Lower lobe of right lung (tissue), 2 donors: Measurements from ENCODE around the gene FSTL4. TPM values are rescaled to one million over a fixed set of nuclear protein-coding genes. Genes with fewer than 3 reads are reported as not detected.

Experiments
- ATAC-seq, 2 donors: fragments of 200-7000 bp; cut with Tn5 transposase; one replicate each; pipeline ENCODE4 v1.9.1; 2020 to 2022; ENCODE audit warnings: mild to moderate bottlenecking in 2 of 2, moderate library complexity in 2 of 2
- DNase-seq: peaks from one replicate; pipeline ENCODE4 v3.0.0-alpha.2; 2020
- H3K27ac ChIP-seq: fragments of 200-600 bp; one replicate; pipeline ENCODE4 v1.8.0; 2022
- H3K27me3 ChIP-seq: fragments of 200-600 bp; one replicate; pipeline ENCODE4 v1.8.0; 2022; ENCODE audit warnings: low read depth
- H3K36me3 ChIP-seq: fragments of 200-600 bp; one replicate; pipeline ENCODE4 v1.8.0; 2022; ENCODE audit warnings: mild to moderate bottlenecking
- H3K4me1 ChIP-seq: fragments of 200-600 bp; one replicate; pipeline ENCODE4 v1.8.0; 2022
- H3K4me3 ChIP-seq: fragments of 200-600 bp; one replicate; pipeline ENCODE4 v1.8.0; 2022; ENCODE audit warnings: mild to moderate bottlenecking
- H3K9me3 ChIP-seq: fragments of 200-600 bp; one replicate; pipeline ENCODE4 v1.8.0; 2022
- intact Hi-C: fragments of 100-400 bp; cut with DNase I; formaldehyde crosslinking; loops from one replicate; pipeline ENCODE4 v1.11.0; 2022
- total RNA-seq: library from RNA; stranded (reverse); fragmentation: NEBNext Ultra II Directional; extraction: Animal tissue kit (Norgen Biotek cat#: 25700); gene quantifications from one replicate; pipeline ENCODE4 v1.2.1, GENCODE V29; 2021
- TF ChIP-seq, protein P1 (sequence below): fragments of 200-600 bp; IDR thresholded peaks from one replicate; pipeline ENCODE4 v1.8.0; 2022; ENCODE audit warnings: antibody characterized with exemption, mild to moderate bottlenecking
- donor health status: DM: no; HTN: yes; CAD: no; lungs with severe emphysema.

Gene FSTL4
- total RNA-seq, 1 donor from 2014 or later = 1.9 TPM

DNA sequence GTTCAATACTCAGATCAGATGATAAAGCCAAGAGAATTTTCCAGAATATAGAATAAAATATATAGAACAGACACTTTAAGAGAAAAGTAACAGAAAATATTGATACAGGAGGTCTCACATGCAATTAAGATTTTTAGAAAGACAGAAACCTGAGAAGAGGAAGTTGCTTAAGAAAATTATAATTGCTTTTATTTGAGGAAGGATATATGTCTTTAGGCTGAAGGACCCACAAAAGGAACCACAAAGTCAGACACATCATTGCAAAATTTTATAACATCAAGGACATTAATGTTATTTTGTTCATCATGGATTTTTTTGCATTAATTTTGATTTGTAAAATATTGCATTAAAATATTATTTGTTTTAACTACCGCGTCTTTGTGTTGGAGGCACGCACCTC lies 141.5 kb downstream of the FSTL4 start:
- DNase-seq (no peak), ATAC-seq (no peak)
- H3K27ac ChIP-seq = no peak overlapping the region
- H3K4me3 ChIP-seq = no peak overlapping the region
- TF ChIP-seq, protein P1, sequence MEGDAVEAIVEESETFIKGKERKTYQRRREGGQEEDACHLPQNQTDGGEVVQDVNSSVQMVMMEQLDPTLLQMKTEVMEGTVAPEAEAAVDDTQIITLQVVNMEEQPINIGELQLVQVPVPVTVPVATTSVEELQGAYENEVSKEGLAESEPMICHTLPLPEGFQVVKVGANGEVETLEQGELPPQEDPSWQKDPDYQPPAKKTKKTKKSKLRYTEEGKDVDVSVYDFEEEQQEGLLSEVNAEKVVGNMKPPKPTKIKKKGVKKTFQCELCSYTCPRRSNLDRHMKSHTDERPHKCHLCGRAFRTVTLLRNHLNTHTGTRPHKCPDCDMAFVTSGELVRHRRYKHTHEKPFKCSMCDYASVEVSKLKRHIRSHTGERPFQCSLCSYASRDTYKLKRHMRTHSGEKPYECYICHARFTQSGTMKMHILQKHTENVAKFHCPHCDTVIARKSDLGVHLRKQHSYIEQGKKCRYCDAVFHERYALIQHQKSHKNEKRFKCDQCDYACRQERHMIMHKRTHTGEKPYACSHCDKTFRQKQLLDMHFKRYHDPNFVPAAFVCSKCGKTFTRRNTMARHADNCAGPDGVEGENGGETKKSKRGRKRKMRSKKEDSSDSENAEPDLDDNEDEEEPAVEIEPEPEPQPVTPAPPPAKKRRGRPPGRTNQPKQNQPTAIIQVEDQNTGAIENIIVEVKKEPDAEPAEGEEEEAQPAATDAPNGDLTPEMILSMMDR = no peak
- peaks cover 14% of the 10 kb centered on the region for H3K27me3 ChIP-seq
- no peaks in the 10 kb centered on the region for H3K4me1 ChIP-seq
- H3K9me3 ChIP-seq = no peaks in the 10 kb centered on the region
- H3K36me3 ChIP-seq = no peaks in the 10 kb centered on the region
- intact Hi-C loops = no loop called here

DNA sequence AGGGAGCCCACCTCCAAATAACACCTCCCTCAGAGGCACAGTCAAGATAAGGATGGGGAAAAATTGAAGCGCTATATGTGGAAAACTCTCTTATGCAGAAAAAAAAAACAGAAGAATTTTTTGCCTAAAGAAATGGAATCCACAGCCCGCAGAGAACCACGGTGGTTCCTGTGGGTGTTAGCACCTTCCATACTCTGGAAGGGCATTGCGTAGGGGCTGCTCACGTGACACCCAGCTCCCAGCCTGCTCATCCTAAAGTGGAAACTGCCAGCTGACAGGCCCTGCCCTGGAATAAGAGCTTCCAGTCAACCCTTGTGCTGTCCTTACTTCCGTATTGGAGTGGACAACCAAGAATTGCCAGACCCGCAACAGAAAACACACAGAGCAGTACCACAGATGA lies 142.5 kb downstream of the FSTL4 start:
- H3K4me1 ChIP-seq = no peaks in the 10 kb centered on the region
- TF ChIP-seq, protein P1 = no peak
- no peak for ATAC-seq
- H3K9me3 ChIP-seq = no peaks in the 10 kb centered on the region
- peaks cover 14% of the 10 kb centered on the region for H3K27me3 ChIP-seq
- DNase-seq = no peak
- no peak overlapping the region for H3K27ac ChIP-seq
- intact Hi-C loops = no loop called here
- H3K4me3 ChIP-seq = no peak overlapping the region
- no peaks in the 10 kb centered on the region for H3K36me3 ChIP-seq

DNA sequence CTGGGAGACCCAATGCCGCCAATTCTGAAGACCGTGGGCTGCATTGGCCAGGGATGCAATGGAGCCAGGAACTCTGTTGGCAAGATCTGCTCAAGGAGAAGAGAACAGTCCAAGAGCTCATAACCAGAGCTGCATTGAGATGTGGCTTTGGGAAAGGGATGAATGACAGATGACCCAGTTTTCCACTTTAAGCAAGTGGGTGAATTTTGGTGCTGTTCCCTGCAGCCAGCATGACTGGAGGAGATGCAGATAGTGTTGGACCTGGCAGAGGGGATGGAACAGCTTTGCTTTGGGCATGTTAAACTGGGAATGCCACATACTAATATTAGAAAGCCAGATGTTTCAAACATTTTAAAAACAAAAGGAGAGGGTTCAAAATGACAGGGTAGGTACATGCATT lies 143.1 kb downstream of the FSTL4 start:
- intact Hi-C loops = no loop called here
- ATAC-seq = no peak

DNA sequence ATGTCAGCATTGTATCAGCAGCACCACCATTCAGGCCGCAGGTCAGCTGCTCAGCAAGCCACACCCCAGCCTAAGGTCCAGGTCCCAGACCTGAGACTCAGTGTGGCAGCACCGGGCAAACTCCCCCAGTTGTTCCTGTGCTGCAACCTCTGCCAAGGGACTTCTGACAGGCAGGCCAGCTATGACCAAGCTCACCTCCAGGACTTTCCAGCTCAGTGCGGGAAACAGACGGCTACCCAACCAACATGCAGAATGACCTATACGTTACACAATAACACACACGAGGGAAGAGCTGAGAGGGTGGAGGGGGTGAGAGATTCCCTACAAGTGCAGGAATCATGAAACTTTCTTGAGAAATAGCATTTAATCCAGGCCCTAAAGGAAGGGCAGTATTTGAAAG lies 143.7 kb downstream of the FSTL4 start:
- H3K9me3 ChIP-seq = no peaks in the 10 kb centered on the region
- no peaks in the 10 kb centered on the region for H3K36me3 ChIP-seq
- H3K27ac ChIP-seq = no peak overlapping the region
- no peak for ATAC-seq
- no peak for DNase-seq
- TF ChIP-seq, protein P1 = no peak
- peaks cover 12% of the 10 kb centered on the region for H3K27me3 ChIP-seq
- intact Hi-C loops = no loop called here
- no peaks in the 10 kb centered on the region for H3K4me1 ChIP-seq
- H3K4me3 ChIP-seq = no peak overlapping the region

More for the DNA sequence above, 143.1 kb downstream of the FSTL4 start:
- no peaks in the 10 kb centered on the region for H3K36me3 ChIP-seq
- H3K9me3 ChIP-seq = no peaks in the 10 kb centered on the region
- no peaks in the 10 kb centered on the region for H3K4me1 ChIP-seq
- no peak overlapping the region for H3K4me3 ChIP-seq
- TF ChIP-seq, protein P1 = no peak
- no peak overlapping the region for H3K27ac ChIP-seq
- peaks cover 14% of the 10 kb centered on the region for H3K27me3 ChIP-seq
- no peak for DNase-seq

DNA sequence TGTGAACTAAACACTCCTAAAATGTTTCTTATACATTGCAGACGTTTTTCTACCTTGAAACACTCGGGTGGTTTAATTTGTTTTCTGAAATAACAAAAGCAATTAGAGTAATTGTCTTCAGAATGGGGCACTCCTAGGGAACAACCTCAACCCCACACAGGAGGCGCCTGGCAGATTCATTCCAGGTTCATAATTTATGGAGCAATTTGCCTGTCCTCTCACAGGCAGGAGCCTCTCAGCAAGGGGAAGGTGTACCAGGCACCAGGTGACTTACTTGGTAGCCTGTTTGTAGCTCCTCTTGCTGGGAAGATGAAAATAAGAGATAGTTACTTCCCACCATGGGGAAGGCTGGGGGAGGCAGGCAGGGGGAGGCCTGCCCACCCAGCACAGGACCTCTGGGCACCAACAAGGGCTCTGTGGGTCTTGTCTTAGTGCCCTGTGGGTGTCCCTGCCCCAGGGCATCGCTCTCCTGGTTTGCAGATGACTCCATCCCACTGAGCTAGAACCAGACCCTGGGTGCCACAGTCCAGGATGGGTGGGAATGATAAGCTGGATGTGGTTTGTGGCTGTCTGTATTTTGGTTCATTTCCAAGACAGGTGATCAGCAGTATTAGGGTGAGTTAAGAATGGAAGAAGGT lies 144.4 kb downstream of the FSTL4 start:
- Histone ChIP-seq H3K4me1 (no peaks in the 10 kb centered on the region), H3K36me3 (no peaks in the 10 kb centered on the region), H3K9me3 (no peaks in the 10 kb centered on the region), H3K27ac (no peak overlapping the region), H3K27me3 (peaks cover 6% of the 10 kb centered on the region), H3K4me3 (no peak overlapping the region)
- ATAC-seq (no peak), DNase-seq (no peak)
- intact Hi-C loops = no loop called here
- TF ChIP-seq, protein P1 = no peak
